ENCODE measurements around the gene PNPLA8. TPM values are rescaled to one million over a fixed set of nuclear protein-coding genes. Genes with fewer than 3 reads are reported as not detected.

The PNPLA8 gene
- total and polyA plus RNA-seq, 4 donors, result 14.7 to 30.3 (median 23.0) TPM

DNA sequence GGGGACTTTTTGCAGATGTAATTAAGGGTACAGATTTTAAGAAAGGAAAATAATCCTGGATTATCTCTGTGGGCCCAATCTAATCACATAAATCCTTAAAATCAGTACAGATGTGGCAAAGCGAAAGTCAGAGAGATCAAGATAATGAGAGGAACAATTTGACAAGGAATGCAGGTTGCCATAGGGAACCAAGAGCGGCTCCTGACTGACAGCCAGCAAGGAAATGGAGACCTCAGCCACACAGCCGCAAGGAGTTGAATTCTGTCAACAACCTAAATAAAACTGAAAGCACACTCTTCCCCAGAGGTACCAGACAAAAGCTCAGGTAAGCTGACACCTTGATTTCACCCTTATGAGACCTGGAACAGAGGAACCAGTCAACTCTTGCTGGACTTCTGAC lies 3.4 kb upstream of the PNPLA8 start:
- H3K9me3 ChIP-seq (ENCODE audit: control insufficient read depth in 4 of 4, low read length in 3 of 4), result no peaks in the 10 kb centered on the region
- H3K27ac ChIP-seq (ENCODE audit: low read depth in 1 of 2, low read length in 2 of 2), result no peak overlapping the region
- WGBS, result 79% methylated on average over 3 of the region's 3 CpGs
- H3K4me3 ChIP-seq (ENCODE audit: low read depth in 1 of 3, low read length in 3 of 3), result no peak overlapping the region
- H3K36me3 ChIP-seq (ENCODE audit: control insufficient read depth in 4 of 4, insufficient read depth in 3 of 4, low read depth in 1 of 4, low read length in 3 of 4), result no peaks in the 10 kb centered on the region
- TF ChIP-seq HNF4A (conservative IDR thresholded peaks at IDR 0.05), result no peak
- no peak for TF ChIP-seq YY1 (IDR thresholded peaks at IDR 0.05)
- TF ChIP-seq REST (IDR thresholded peaks at IDR 0.05), result no peak
- TF ChIP-seq GABPA (IDR thresholded peaks at IDR 0.05 in 1 of 2, conservative IDR thresholded peaks at IDR 0.05 in 1 of 2), result no peak
- TF ChIP-seq, protein P1, sequence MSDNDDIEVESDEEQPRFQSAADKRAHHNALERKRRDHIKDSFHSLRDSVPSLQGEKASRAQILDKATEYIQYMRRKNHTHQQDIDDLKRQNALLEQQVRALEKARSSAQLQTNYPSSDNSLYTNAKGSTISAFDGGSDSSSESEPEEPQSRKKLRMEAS (IDR thresholded peaks at IDR 0.05), result no peak
- TF ChIP-seq HNF4G (IDR thresholded peaks at IDR 0.05), result no peak
- no peak for TF ChIP-seq NR2F2 (IDR thresholded peaks at IDR 0.05)
- TF ChIP-seq ZBTB33 (IDR thresholded peaks at IDR 0.05), result no peak
- TF ChIP-seq TAF1 (conservative IDR thresholded peaks at IDR 0.05), result no peak
- no peak for TF ChIP-seq SP1 (IDR thresholded peaks at IDR 0.05)
- no peak for TF ChIP-seq RXRA (IDR thresholded peaks at IDR 0.05)
- TF ChIP-seq FOXA1 (IDR thresholded peaks at IDR 0.05), result no peak
- no peak for TF ChIP-seq EGR1 (IDR thresholded peaks at IDR 0.05; ENCODE audit: low read depth in 2 of 2)
- no peak for TF ChIP-seq JUND (IDR thresholded peaks at IDR 0.05)
- TF ChIP-seq, protein P2, sequence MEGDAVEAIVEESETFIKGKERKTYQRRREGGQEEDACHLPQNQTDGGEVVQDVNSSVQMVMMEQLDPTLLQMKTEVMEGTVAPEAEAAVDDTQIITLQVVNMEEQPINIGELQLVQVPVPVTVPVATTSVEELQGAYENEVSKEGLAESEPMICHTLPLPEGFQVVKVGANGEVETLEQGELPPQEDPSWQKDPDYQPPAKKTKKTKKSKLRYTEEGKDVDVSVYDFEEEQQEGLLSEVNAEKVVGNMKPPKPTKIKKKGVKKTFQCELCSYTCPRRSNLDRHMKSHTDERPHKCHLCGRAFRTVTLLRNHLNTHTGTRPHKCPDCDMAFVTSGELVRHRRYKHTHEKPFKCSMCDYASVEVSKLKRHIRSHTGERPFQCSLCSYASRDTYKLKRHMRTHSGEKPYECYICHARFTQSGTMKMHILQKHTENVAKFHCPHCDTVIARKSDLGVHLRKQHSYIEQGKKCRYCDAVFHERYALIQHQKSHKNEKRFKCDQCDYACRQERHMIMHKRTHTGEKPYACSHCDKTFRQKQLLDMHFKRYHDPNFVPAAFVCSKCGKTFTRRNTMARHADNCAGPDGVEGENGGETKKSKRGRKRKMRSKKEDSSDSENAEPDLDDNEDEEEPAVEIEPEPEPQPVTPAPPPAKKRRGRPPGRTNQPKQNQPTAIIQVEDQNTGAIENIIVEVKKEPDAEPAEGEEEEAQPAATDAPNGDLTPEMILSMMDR (IDR thresholded peaks at IDR 0.05; ENCODE audit: low read depth, low read length, missing input control), result no peak
- TF ChIP-seq FOXA2 (IDR thresholded peaks at IDR 0.05), result no peak
- no peak for TF ChIP-seq RAD21 (IDR thresholded peaks at IDR 0.05)
- TF ChIP-seq ATF3 (IDR thresholded peaks at IDR 0.05), result no peak
- H3K27me3 ChIP-seq (ENCODE audit: control insufficient read depth in 4 of 4, insufficient read depth in 4 of 4, low read length in 3 of 4), result no peaks in the 10 kb centered on the region
- H3K9ac ChIP-seq (ENCODE audit: low read depth in 1 of 2, low read length in 2 of 2), result no peak overlapping the region
- no peak for DNase-seq (ENCODE audit: low spot score)
- H3K4me1 ChIP-seq (ENCODE audit: control insufficient read depth in 4 of 4, insufficient read depth in 4 of 4, low read length in 3 of 4), result peaks cover 0 to 9% (median 2%) of the 10 kb centered on the region in 4 donors
